Gastroesophageal sphincter (tissue), 4 donors: ENCODE results near the gene PWWP2B. TPM values are rescaled to one million over a fixed set of nuclear protein-coding genes. Genes with fewer than 3 reads are reported as not detected.
"Not testable (repeated sequence)": the region's sequence is repeated elsewhere in the genome, so short reads cannot be mapped to it uniquely, and the experiment has no call there.

Experiments
- ATAC-seq: fragments of 150-250 bp; one replicate; pipeline ENCODE4 v1.9.1; 2016; ENCODE audit warnings: mild to moderate bottlenecking, moderate library complexity
- H3K27ac ChIP-seq, 4 donors: fragments of 200-600 bp; sonication (generic) in 3 of 4; 1 replicate in 3 of 4; 2 replicates in 1 of 4; pipeline ENCODE4 v1.5.1; 2016 to 2019
- H3K27me3 ChIP-seq: fragments of 200-600 bp; sonication (generic); one replicate; pipeline ENCODE4 v1.5.1; 2019
- H3K36me3 ChIP-seq, 2 donors: fragments of 200-600 bp; sonication (generic); one replicate each; pipeline ENCODE4 v1.5.1; 2019; ENCODE audit warnings: control low read depth in 1 of 2
- H3K4me1 ChIP-seq, 3 donors: fragments of 200-600 bp; sonication (generic); 1 replicate in 2 of 3; 2 replicates in 1 of 3; pipeline ENCODE4 v1.5.1; 2016 to 2019; ENCODE audit warnings: control low read depth in 2 of 3
- H3K4me3 ChIP-seq, 2 donors: fragments of 200-600 bp; sonication (generic); one replicate each; pipeline ENCODE4 v1.5.1; 2019; ENCODE audit warnings: mild to moderate bottlenecking in 1 of 2, moderate library complexity in 1 of 2
- H3K9me3 ChIP-seq, 3 donors: fragments of 200-600 bp; sonication (generic); one replicate each; pipeline ENCODE4 v1.5.1; 2017 to 2019; ENCODE audit warnings: control low read depth in 2 of 3
- EP300 ChIP-seq: sonication (generic); formaldehyde crosslinking; IDR thresholded peaks from one replicate; pipeline ENCODE4 v1.6.1; 2017; ENCODE audit warnings: antibody characterized with exemption, mild to moderate bottlenecking
- POLR2A ChIP-seq, 2 donors: fragments of 450-650 bp; IDR thresholded peaks; one replicate each; pipeline ENCODE4 v1.6.1; 2017; ENCODE audit warnings: antibody characterized with exemption in 2 of 2, mild to moderate bottlenecking in 2 of 2, moderate library complexity in 1 of 2
- POLR2AphosphoS5 ChIP-seq: sonication (generic); formaldehyde crosslinking; IDR thresholded peaks from one replicate; pipeline ENCODE4 v1.6.1; 2017; ENCODE audit warnings: antibody characterized with exemption
- WGBS, 2 donors: methylation state at CpG; one replicate each; pipeline ENCODE4 v1.1.5; 2018; ENCODE audit warnings: low coverage in 1 of 2; 5-methylcytosine and 5-hydroxymethylcytosine counted together
- total RNA-seq, 4 donors: library from RNA; depleted of rRNA; stranded (reverse); fragments of >200 nt; gene quantifications; one replicate each; pipeline ENCODE4 v1.1.0, GENCODE V29; 2016
- TF ChIP-seq, protein P1 (sequence below), 4 experiments: fragments of 200-600 bp in 2 of 4; fragments of 450-650 bp in 2 of 4; sonication (generic) in 1 of 4; IDR thresholded peaks; one replicate each; pipeline ENCODE4 v1.5.1; 2017 to 2019; ENCODE audit warnings: antibody characterized with exemption in 4 of 4, mild to moderate bottlenecking in 2 of 4, moderate library complexity in 2 of 4

Gene PWWP2B
- total RNA-seq, 4 donors from 2014 or later, result 11.3 to 17.1 (median 14.8) TPM

- WGBS, 2 donors, result 20 to 93% methylated on average over 1 to 3 of the region's 9 CpGs
- Histone ChIP-seq H3K27me3 (no peaks in the 10 kb centered on the region), H3K27ac (no peak overlapping the region), H3K4me3 (no peak overlapping the region), H3K36me3 (no peaks in the 10 kb centered on the region), H3K9me3 (peaks cover 0 to 1% (median 0%) of the 10 kb centered on the region in 3 donors), H3K4me1 (peaks cover 0 to 16% (median 9%) of the 10 kb centered on the region in 3 donors)
- TF ChIP-seq POLR2AphosphoS5 (no peak), POLR2A (IDR thresholded peaks at IDR 0.05) (no peak), EP300 (no peak)
- TF ChIP-seq, protein P1, sequence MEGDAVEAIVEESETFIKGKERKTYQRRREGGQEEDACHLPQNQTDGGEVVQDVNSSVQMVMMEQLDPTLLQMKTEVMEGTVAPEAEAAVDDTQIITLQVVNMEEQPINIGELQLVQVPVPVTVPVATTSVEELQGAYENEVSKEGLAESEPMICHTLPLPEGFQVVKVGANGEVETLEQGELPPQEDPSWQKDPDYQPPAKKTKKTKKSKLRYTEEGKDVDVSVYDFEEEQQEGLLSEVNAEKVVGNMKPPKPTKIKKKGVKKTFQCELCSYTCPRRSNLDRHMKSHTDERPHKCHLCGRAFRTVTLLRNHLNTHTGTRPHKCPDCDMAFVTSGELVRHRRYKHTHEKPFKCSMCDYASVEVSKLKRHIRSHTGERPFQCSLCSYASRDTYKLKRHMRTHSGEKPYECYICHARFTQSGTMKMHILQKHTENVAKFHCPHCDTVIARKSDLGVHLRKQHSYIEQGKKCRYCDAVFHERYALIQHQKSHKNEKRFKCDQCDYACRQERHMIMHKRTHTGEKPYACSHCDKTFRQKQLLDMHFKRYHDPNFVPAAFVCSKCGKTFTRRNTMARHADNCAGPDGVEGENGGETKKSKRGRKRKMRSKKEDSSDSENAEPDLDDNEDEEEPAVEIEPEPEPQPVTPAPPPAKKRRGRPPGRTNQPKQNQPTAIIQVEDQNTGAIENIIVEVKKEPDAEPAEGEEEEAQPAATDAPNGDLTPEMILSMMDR (IDR thresholded peaks at IDR 0.05), result no peak
- ATAC-seq, result no peak
Measured at GRCh38 chr10:132386419-132386831, 10.6 kb upstream of the PWWP2B start.

GRCh38 chr10:132386896-132387295 is 10.1 kb upstream of the PWWP2B start:
- ATAC-seq, H3K4me3 ChIP-seq, H3K9me3 ChIP-seq, H3K36me3 ChIP-seq, H3K27me3 ChIP-seq, H3K27ac ChIP-seq: not testable (repeated sequence)
- WGBS, 2 donors, result no CpG with 5 or more reads among the region's 1 CpG
- peaks cover 0 to 16% (median 9%) of the 10 kb centered on the region in 3 donors for H3K4me1 ChIP-seq

GRCh38 chr10:132387764-132388210 is 9.2 kb upstream of the PWWP2B start:
- peak overlapping the region in 1 of 2 donors; percentile 26 for H3K4me3 ChIP-seq
- peak overlapping the region in 1 of 4 donors; percentile 41 for H3K27ac ChIP-seq
- WGBS, 2 donors, result 0% methylated on average over 2 of the region's 26 CpGs; no CpG with 5 or more reads in 1 of the 2 donors
- ATAC-seq, result peak; percentile 58
- no peak for TF ChIP-seq EP300
- TF ChIP-seq, protein P1 (IDR thresholded peaks at IDR 0.05), result peak in 3 of 4 experiments; percentile 62 to 79 (median 78)
- no peaks in the 10 kb centered on the region for H3K36me3 ChIP-seq
- H3K4me1 ChIP-seq, result peaks cover 0 to 16% (median 9%) of the 10 kb centered on the region in 3 donors
- no peaks in the 10 kb centered on the region for H3K9me3 ChIP-seq
- H3K27me3 ChIP-seq, result no peaks in the 10 kb centered on the region

- TF ChIP-seq EP300, result no peak
- no peak for TF ChIP-seq POLR2A (IDR thresholded peaks at IDR 0.05)
- TF ChIP-seq POLR2AphosphoS5, result no peak
- TF ChIP-seq, protein P1 (IDR thresholded peaks at IDR 0.05), result no peak
- Histone ChIP-seq H3K27ac (no peak overlapping the region), H3K9me3 (no peaks in the 10 kb centered on the region), H3K36me3 (no peaks in the 10 kb centered on the region), H3K27me3 (no peaks in the 10 kb centered on the region), H3K4me1 (peaks cover 0 to 16% (median 9%) of the 10 kb centered on the region in 3 donors), H3K4me3 (no peak overlapping the region)
- 36% methylated on average over 4 of the region's 22 CpGs; no CpG with 5 or more reads in 1 of the 2 donors for WGBS, 2 donors
- ATAC-seq, result peak; percentile 57
Measured at GRCh38 chr10:132388891-132389432, 8.0 kb upstream of the PWWP2B start.

DNA sequence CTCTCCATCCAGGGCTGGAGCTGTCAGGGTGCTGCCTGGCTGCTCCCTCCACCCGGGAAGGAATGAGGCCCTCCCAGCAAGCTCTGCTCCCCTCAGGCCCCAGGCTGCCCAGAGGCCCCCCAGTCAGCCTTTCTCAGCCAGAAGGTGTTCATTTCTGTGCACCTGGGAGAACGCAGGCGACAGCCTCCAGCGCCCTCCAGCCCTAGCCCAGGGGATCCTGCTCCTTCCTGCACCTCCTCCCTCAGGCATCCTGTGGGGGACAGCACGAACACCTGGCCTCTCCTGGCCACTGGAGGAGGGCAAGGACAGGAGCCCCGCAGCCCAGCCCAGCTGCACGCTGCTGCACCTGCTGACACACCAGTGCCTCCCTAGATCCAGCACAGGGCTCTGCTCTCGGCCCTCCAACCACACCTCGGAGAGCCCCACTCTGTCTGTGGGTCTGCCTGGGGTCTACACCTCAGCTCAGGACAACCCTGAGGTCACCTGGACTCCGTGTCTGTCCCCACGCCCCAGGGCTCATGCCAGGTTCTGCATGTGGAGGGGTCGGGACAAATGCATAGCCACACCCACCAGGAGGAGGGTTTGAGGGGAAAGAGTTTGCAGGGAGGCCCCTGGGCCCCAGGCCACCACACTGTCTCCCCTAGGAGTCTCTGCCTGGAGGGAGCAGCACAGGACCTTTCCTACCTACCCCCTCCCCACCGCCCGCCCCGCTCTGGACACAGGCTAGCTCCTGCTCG is 7.4 kb upstream of the PWWP2B start:
- WGBS, 2 donors, result no CpG with 5 or more reads among the region's 16 CpGs
- H3K4me1 ChIP-seq, result peaks cover 0 to 17% (median 9%) of the 10 kb centered on the region in 3 donors
- H3K27me3 ChIP-seq, result no peaks in the 10 kb centered on the region
- H3K9me3 ChIP-seq, result no peaks in the 10 kb centered on the region
- ATAC-seq, result no peak
- no peak overlapping the region for H3K4me3 ChIP-seq
- no peak overlapping the region for H3K27ac ChIP-seq
- no peaks in the 10 kb centered on the region for H3K36me3 ChIP-seq
- TF ChIP-seq EP300 (no peak), POLR2AphosphoS5 (no peak)
- TF ChIP-seq, protein P1 (IDR thresholded peaks at IDR 0.05), result no peak
